ENCODE results near the gene ZNF644. TPM values are rescaled to one million over a fixed set of nuclear protein-coding genes. Genes with fewer than 3 reads are reported as not detected.
"Not testable (repeated sequence)": the region's sequence is repeated elsewhere in the genome, so short reads cannot be mapped to it uniquely, and the experiment has no call there.

The ZNF644 gene
- total and polyA plus RNA-seq, 5 donors from 2014 or later, result 46.9 to 139 (median 52.9) TPM

GRCh38 chr1:91054780-91055481 is 33.1 kb upstream of the ZNF644 start:
- DNase-seq (peak in 1 of 3 donors; percentile 11), ATAC-seq (ENCODE audit: low read depth in 2 of 2) (no peak)
- Histone ChIP-seq H3K27ac (ENCODE audit: insufficient read depth, low read length, poor library complexity, severe bottlenecking) (no peak overlapping the region), H3K27me3 (ENCODE audit: control insufficient read depth, insufficient read depth, low read length) (peaks cover 7% of the 10 kb centered on the region), H3K4me3 (ENCODE audit: low read depth, low read length) (no peak overlapping the region), H3K4me1 (ENCODE audit: control insufficient read depth, insufficient read depth, low read length, poor library complexity, severe bottlenecking) (no peaks in the 10 kb centered on the region), H3K9me3 (ENCODE audit: control insufficient read depth in 2 of 2, low read length in 2 of 2) (no peaks in the 10 kb centered on the region), H3K36me3 (ENCODE audit: control insufficient read depth, insufficient read depth, low read length) (no peaks in the 10 kb centered on the region)
- no peaks in the 10 kb centered on the region for H3K27me3 Mint-ChIP-seq
- no peaks in the 10 kb centered on the region for H3K36me3 Mint-ChIP-seq
- H3K9me3 Mint-ChIP-seq, result no peaks in the 10 kb centered on the region
- H3K4me1 Mint-ChIP-seq, result no peaks in the 10 kb centered on the region
- H3K27ac Mint-ChIP-seq, result no peak overlapping the region
- H3K4me3 Mint-ChIP-seq, result no peak overlapping the region

DNA sequence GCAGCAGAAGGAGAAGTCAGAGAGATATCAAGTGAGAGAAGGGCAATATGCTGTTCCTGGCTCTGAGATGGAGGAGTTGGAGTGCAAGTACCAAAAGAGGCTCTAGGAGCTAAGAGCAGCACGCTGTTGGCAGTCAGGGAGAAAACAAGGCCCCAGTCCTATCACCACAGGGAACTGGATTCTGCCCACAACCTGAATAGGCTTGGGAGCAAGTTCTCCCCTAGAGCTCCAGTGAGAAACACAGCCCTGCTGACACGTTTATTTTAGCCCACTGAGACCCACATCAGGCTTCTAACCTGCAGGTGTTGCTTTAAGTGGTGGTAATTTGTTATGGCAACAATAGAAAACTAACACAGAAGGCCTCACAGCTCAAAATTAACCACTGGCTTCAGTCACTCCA is 31.8 kb upstream of the ZNF644 start:
- H3K36me3 Mint-ChIP-seq, result no peaks in the 10 kb centered on the region
- Histone ChIP-seq H3K9me3 (ENCODE audit: control insufficient read depth in 2 of 2, low read length in 2 of 2) (no peaks in the 10 kb centered on the region), H3K27ac (ENCODE audit: insufficient read depth, low read length, poor library complexity, severe bottlenecking) (no peak overlapping the region), H3K4me3 (ENCODE audit: low read depth, low read length) (no peak overlapping the region), H3K36me3 (ENCODE audit: control insufficient read depth, insufficient read depth, low read length) (no peaks in the 10 kb centered on the region), H3K4me1 (ENCODE audit: control insufficient read depth, insufficient read depth, low read length, poor library complexity, severe bottlenecking) (no peaks in the 10 kb centered on the region), H3K27me3 (ENCODE audit: control insufficient read depth, insufficient read depth, low read length) (peaks cover 4% of the 10 kb centered on the region)
- no peaks in the 10 kb centered on the region for H3K4me1 Mint-ChIP-seq
- no peak overlapping the region for H3K4me3 Mint-ChIP-seq
- H3K27me3 Mint-ChIP-seq, result no peaks in the 10 kb centered on the region
- H3K9me3 Mint-ChIP-seq, result no peaks in the 10 kb centered on the region
- H3K27ac Mint-ChIP-seq, result no peak overlapping the region
- DNase-seq, result no peak
- no peak for ATAC-seq (ENCODE audit: low read depth in 2 of 2)

DNA sequence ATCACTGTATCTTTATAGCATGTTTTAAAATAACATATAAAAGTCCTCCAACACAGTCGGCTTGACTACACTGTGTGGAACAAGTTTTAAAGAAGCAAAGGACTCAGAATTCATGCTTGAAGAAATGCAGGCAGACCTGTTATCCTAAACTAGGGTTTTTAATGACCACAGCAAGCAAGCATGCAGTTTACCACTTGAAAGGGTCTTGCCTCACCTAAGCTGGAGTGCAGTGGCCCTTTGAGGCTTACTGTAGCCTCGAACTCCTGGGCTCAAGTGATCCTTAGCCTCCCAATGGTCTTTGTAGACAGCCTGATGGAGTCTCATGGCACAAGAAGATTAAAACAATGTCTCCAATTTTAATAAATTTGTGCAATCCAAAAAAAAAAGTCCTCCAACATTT is 27.7 kb upstream of the ZNF644 start:
- H3K9me3 Mint-ChIP-seq; H3K4me1 ChIP-seq (ENCODE audit: control insufficient read depth, insufficient read depth, low read length, poor library complexity, severe bottlenecking); H3K4me3 Mint-ChIP-seq; H3K27ac Mint-ChIP-seq; ATAC-seq (ENCODE audit: low read depth in 2 of 2); H3K36me3 ChIP-seq (ENCODE audit: control insufficient read depth, insufficient read depth, low read length); H3K27me3 ChIP-seq (ENCODE audit: control insufficient read depth, insufficient read depth, low read length); H3K36me3 Mint-ChIP-seq; H3K9me3 ChIP-seq (ENCODE audit: control insufficient read depth in 2 of 2, low read length in 2 of 2); H3K4me1 Mint-ChIP-seq; H3K27ac ChIP-seq (ENCODE audit: insufficient read depth, low read length, poor library complexity, severe bottlenecking); H3K4me3 ChIP-seq (ENCODE audit: low read depth, low read length); DNase-seq: not testable (repeated sequence)
- H3K27me3 Mint-ChIP-seq, result peaks cover 10% of the 10 kb centered on the region

- ATAC-seq (ENCODE audit: low read depth in 2 of 2) (no peak), DNase-seq (no peak)
- H3K4me1 Mint-ChIP-seq, result no peaks in the 10 kb centered on the region
- H3K9me3 Mint-ChIP-seq, result peaks cover 0 to 3% (median 0%) of the 10 kb centered on the region in 7 donors
- H3K27me3 Mint-ChIP-seq, result peaks cover 10% of the 10 kb centered on the region
- peaks cover 7% of the 10 kb centered on the region for H3K27me3 ChIP-seq (ENCODE audit: control insufficient read depth, insufficient read depth, low read length)
- no peaks in the 10 kb centered on the region for H3K36me3 ChIP-seq (ENCODE audit: control insufficient read depth, insufficient read depth, low read length)
- no peaks in the 10 kb centered on the region for H3K9me3 ChIP-seq (ENCODE audit: control insufficient read depth in 2 of 2, low read length in 2 of 2)
- H3K4me3 Mint-ChIP-seq, result no peak overlapping the region
- H3K4me1 ChIP-seq (ENCODE audit: control insufficient read depth, insufficient read depth, low read length, poor library complexity, severe bottlenecking), result no peaks in the 10 kb centered on the region
- no peak overlapping the region for H3K27ac Mint-ChIP-seq
- no peaks in the 10 kb centered on the region for H3K36me3 Mint-ChIP-seq
- no peak overlapping the region for H3K4me3 ChIP-seq (ENCODE audit: low read depth, low read length)
- no peak overlapping the region for H3K27ac ChIP-seq (ENCODE audit: insufficient read depth, low read length, poor library complexity, severe bottlenecking)
These were observed 24.9 kb upstream of the ZNF644 start for GRCh38 chr1:91046766-91047165.

DNA sequence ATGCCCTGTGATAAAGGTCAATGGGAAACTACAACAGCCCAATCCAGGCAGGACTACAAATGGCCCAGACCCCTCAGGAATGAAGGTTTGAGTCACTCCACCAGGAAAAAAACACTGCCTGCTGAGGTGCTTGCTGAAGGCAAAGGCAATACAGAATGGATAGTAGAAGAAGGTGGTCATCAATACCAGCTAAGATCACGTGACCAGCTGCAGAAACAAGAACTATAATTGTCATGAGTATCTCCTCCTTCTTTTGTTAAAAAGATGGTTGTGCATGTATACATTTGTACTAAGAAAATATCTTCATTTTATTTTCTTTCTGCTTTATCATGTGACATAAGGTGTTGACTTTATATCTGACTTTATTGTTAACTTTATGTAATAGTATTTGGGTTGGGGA is 23.4 kb upstream of the ZNF644 start:
- H3K4me1 Mint-ChIP-seq, result no peaks in the 10 kb centered on the region
- H3K36me3 Mint-ChIP-seq, result no peaks in the 10 kb centered on the region
- no peak overlapping the region for H3K4me3 Mint-ChIP-seq
- H3K9me3 ChIP-seq (ENCODE audit: control insufficient read depth in 2 of 2, low read length in 2 of 2), result no peaks in the 10 kb centered on the region
- H3K27ac ChIP-seq (ENCODE audit: insufficient read depth, low read length, poor library complexity, severe bottlenecking), result no peak overlapping the region
- ATAC-seq (ENCODE audit: low read depth in 2 of 2), result no peak
- no peaks in the 10 kb centered on the region for H3K36me3 ChIP-seq (ENCODE audit: control insufficient read depth, insufficient read depth, low read length)
- peaks cover 0 to 7% (median 2%) of the 10 kb centered on the region in 7 donors for H3K9me3 Mint-ChIP-seq
- H3K27me3 Mint-ChIP-seq, result peaks cover 10% of the 10 kb centered on the region
- H3K27ac Mint-ChIP-seq, result no peak overlapping the region
- no peak overlapping the region for H3K4me3 ChIP-seq (ENCODE audit: low read depth, low read length)
- no peaks in the 10 kb centered on the region for H3K4me1 ChIP-seq (ENCODE audit: control insufficient read depth, insufficient read depth, low read length, poor library complexity, severe bottlenecking)
- DNase-seq, result no peak
- H3K27me3 ChIP-seq (ENCODE audit: control insufficient read depth, insufficient read depth, low read length), result peaks cover 7% of the 10 kb centered on the region

DNA sequence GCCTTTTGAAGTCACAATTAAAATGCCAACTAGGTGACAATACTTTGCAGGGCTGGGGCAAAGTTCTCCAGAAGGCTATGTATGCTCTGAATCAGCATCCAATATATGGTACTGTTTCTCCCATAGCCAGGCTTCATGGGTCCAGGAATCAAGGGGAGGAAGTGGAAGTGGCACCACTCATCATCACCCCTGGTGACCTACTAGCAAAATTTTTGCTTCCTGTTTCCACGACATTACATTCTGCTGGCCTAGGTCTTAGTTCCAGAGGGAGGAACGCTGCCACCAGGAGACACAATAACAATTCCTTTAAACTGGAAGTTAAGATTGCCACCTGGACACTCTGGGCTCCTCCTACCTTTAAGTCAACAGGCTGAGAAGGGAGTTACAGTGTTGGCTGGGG is 22.9 kb upstream of the ZNF644 start:
- H3K36me3 ChIP-seq (ENCODE audit: control insufficient read depth, insufficient read depth, low read length); H3K4me1 ChIP-seq (ENCODE audit: control insufficient read depth, insufficient read depth, low read length, poor library complexity, severe bottlenecking); H3K27ac Mint-ChIP-seq; H3K27me3 ChIP-seq (ENCODE audit: control insufficient read depth, insufficient read depth, low read length); H3K9me3 Mint-ChIP-seq; H3K4me1 Mint-ChIP-seq; H3K9me3 ChIP-seq (ENCODE audit: control insufficient read depth in 2 of 2, low read length in 2 of 2); ATAC-seq (ENCODE audit: low read depth in 2 of 2); H3K27ac ChIP-seq (ENCODE audit: insufficient read depth, low read length, poor library complexity, severe bottlenecking); DNase-seq; H3K36me3 Mint-ChIP-seq; H3K4me3 ChIP-seq (ENCODE audit: low read depth, low read length); H3K4me3 Mint-ChIP-seq: not testable (repeated sequence)
- H3K27me3 Mint-ChIP-seq, result peaks cover 10% of the 10 kb centered on the region

- not testable (repeated sequence) for H3K27ac ChIP-seq (ENCODE audit: insufficient read depth, low read length, poor library complexity, severe bottlenecking); H3K9me3 Mint-ChIP-seq; H3K27me3 ChIP-seq (ENCODE audit: control insufficient read depth, insufficient read depth, low read length); DNase-seq; H3K36me3 Mint-ChIP-seq; H3K4me3 ChIP-seq (ENCODE audit: low read depth, low read length); ATAC-seq (ENCODE audit: low read depth in 2 of 2); H3K27ac Mint-ChIP-seq; H3K4me1 ChIP-seq (ENCODE audit: control insufficient read depth, insufficient read depth, low read length, poor library complexity, severe bottlenecking); H3K36me3 ChIP-seq (ENCODE audit: control insufficient read depth, insufficient read depth, low read length); H3K9me3 ChIP-seq (ENCODE audit: control insufficient read depth in 2 of 2, low read length in 2 of 2); H3K4me3 Mint-ChIP-seq; H3K4me1 Mint-ChIP-seq
- peaks cover 16% of the 10 kb centered on the region for H3K27me3 Mint-ChIP-seq
These were observed 20.5 kb upstream of the ZNF644 start for GRCh38 chr1:91042372-91042771.

DNA sequence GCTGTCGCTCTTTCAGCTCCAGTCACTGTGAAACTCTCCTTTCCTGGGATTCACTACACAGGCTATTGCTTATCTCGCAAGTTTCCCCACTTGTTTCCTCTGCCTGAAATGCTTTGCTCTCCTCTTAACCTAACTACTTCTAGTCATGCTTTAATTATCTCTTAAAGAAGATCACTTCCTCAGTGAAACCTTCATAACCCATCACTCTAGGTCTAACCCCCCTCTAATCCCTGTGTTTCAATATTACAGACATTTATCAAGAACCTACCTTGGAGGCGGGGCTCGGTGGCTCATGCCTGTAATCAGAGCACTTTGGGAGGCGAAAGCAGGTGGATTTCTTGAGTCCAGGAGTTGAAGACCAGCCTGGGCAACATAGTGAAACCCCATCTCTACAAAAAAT is 16.7 kb upstream of the ZNF644 start:
- H3K36me3 ChIP-seq (ENCODE audit: control insufficient read depth, insufficient read depth, low read length), result no peaks in the 10 kb centered on the region

More for the DNA sequence above, 16.7 kb upstream of the ZNF644 start:
- Mint-ChIP-seq H3K27me3 (peaks cover 11% of the 10 kb centered on the region), H3K4me1 (no peaks in the 10 kb centered on the region), H3K27ac (no peak overlapping the region), H3K36me3 (no peaks in the 10 kb centered on the region), H3K4me3 (no peak overlapping the region), H3K9me3 (peaks cover 0 to 6% (median 2%) of the 10 kb centered on the region in 7 donors)
- peaks cover 5% of the 10 kb centered on the region for H3K27me3 ChIP-seq (ENCODE audit: control insufficient read depth, insufficient read depth, low read length)
- ATAC-seq (ENCODE audit: low read depth in 2 of 2), result no peak
- no peak overlapping the region for H3K27ac ChIP-seq (ENCODE audit: insufficient read depth, low read length, poor library complexity, severe bottlenecking)
- no peaks in the 10 kb centered on the region for H3K9me3 ChIP-seq (ENCODE audit: control insufficient read depth in 2 of 2, low read length in 2 of 2)
- no peaks in the 10 kb centered on the region for H3K4me1 ChIP-seq (ENCODE audit: control insufficient read depth, insufficient read depth, low read length, poor library complexity, severe bottlenecking)
- DNase-seq, result no peak
- H3K4me3 ChIP-seq (ENCODE audit: low read depth, low read length), result no peak overlapping the region
